ENCODE measurements around the gene GAS1. TPM values are rescaled to one million over a fixed set of nuclear protein-coding genes. Genes with fewer than 3 reads are reported as not detected.

GAS1 gene
- total RNA-seq, 1 donor from 2014 or later, result 18.3 TPM

- DNase-seq (ENCODE audit: low spot score in 2 of 2), result no peak
- FAIRE-seq, result no peak
Observed at GRCh38 chr9:86966852-86967511, 19.7 kb upstream of the GAS1 start.

GRCh38 chr9:86965636-86966395, 18.5 kb upstream of the GAS1 start:
- FAIRE-seq, result no peak
- no peak for DNase-seq (ENCODE audit: low spot score in 2 of 2)

GRCh38 chr9:86962692-86963091, 15.4 kb upstream of the GAS1 start:
- DNase-seq (ENCODE audit: low spot score in 2 of 2) (no peak), FAIRE-seq (no peak)

GRCh38 chr9:86960938-86961337, 13.6 kb upstream of the GAS1 start:
- FAIRE-seq (no peak), DNase-seq (ENCODE audit: low spot score in 2 of 2) (no peak)

GRCh38 chr9:86958203-86958602, 10.9 kb upstream of the GAS1 start:
- DNase-seq (ENCODE audit: low spot score in 2 of 2) (no peak), FAIRE-seq (no peak)

GRCh38 chr9:86955561-86955960, 8.3 kb upstream of the GAS1 start:
- FAIRE-seq, result no peak

GRCh38 chr9:86955042-86955441, 7.7 kb upstream of the GAS1 start:
- DNase-seq (ENCODE audit: low spot score in 2 of 2), result no peak
- no peak for FAIRE-seq

More at GRCh38 chr9:86955561-86955960, 8.3 kb upstream of the GAS1 start:
- DNase-seq (ENCODE audit: low spot score in 2 of 2), result no peak

GRCh38 chr9:86953181-86953580, 5.9 kb upstream of the GAS1 start:
- DNase-seq (ENCODE audit: low spot score in 2 of 2) (no peak), FAIRE-seq (no peak)

- DNase-seq (ENCODE audit: low spot score in 2 of 2) (peak; percentile 60 to 62), FAIRE-seq (no peak)
Observed at GRCh38 chr9:86948074-86948929, 996 bp upstream of the GAS1 start.

- DNase-seq (ENCODE audit: low spot score in 2 of 2) (peak; percentile 53 to 79), FAIRE-seq (no peak)
Observed at GRCh38 chr9:86946201-86947145, 833 bp downstream of the GAS1 start.

- DNase-seq (ENCODE audit: low spot score in 2 of 2), result peak in 1 of 2 donors; percentile 30
- no peak for FAIRE-seq
Observed at GRCh38 chr9:86945728-86946200, 1.5 kb downstream of the GAS1 start.

- no peak for DNase-seq (ENCODE audit: low spot score in 2 of 2)
- no peak for FAIRE-seq
Observed at GRCh38 chr9:86944796-86945727, 2.2 kb downstream of the GAS1 start.

- FAIRE-seq (no peak), DNase-seq (ENCODE audit: low spot score in 2 of 2) (no peak)
Observed at GRCh38 chr9:86943201-86944113, 3.8 kb downstream of the GAS1 start.

- DNase-seq (ENCODE audit: low spot score in 2 of 2) (no peak), FAIRE-seq (no peak)
Observed at GRCh38 chr9:86942281-86943200, 4.8 kb downstream of the GAS1 start.

GRCh38 chr9:86941197-86941596, 6.1 kb downstream of the GAS1 start:
- FAIRE-seq, result no peak

GRCh38 chr9:86940774-86941173, 6.5 kb downstream of the GAS1 start:
- FAIRE-seq, result no peak
- DNase-seq (ENCODE audit: low spot score in 2 of 2), result no peak

More at GRCh38 chr9:86941197-86941596, 6.1 kb downstream of the GAS1 start:
- no peak for DNase-seq (ENCODE audit: low spot score in 2 of 2)

GRCh38 chr9:86939891-86940290, 7.4 kb downstream of the GAS1 start:
- no peak for DNase-seq (ENCODE audit: low spot score in 2 of 2)
- FAIRE-seq, result no peak
